ENCODE data around the gene KLF17.
"Not testable (repeated sequence)": the region's sequence is repeated elsewhere in the genome, so short reads cannot be mapped to it uniquely, and the experiment has no call there.

KLF17 gene

DNA sequence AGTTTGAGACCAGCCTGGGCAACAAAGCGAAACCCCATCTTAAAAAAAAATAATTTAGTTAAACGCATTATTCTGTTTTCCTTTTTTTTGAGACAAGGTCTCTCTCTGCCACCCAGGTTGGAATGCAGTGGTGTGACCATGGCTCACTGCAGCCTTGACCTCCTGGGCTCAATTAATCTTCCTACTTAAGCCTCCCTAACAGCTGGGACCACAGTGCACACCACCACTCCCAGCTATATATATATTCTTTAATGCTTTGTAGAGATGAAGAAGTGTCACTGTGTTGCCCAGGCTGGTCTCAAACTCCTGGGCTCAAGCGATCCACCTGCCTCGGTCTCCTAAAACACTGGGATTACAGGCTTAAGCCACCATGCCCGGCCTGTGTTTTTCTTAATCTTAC lies 7.7 kb upstream of the KLF17 start:
- no peak for DNase-seq

DNA sequence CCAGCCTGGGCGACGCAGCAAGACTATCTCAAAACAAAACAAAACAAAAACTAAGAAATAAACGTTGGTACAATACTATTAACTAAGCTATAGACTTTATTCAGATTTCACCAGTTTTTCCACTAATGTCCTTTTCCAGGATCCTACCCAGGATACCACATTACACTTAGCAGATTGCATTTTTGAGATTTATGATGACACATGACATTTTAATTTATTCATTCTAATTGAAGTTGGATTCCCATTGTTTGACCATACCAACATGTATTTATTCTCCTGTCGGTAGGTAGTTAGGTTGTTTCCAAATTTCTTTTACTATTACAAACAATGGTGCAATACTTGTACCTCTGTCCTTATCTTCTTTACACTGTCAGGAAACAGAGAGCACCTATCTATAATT lies 6.8 kb upstream of the KLF17 start:
- DNase-seq: no peak

DNA sequence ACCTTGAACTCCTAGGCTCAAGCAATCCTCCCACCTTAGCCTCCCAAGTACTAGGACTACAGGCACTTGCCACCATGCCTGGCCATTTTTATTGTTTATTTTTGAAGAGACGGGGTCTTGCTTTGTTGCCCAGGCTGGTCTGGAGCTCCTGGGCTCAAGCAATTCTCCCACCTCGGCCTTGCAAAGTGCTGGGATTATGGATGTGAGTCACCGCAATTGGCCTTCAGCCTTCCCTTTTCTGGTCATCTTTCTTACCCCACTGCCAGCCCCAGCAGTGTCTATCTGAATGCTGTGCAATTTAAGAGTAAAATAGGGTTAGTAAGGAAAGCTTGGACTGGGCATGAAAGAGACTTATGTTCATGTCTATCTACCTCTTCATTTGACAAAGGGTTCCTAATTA lies 6.1 kb upstream of the KLF17 start:
- no peak for DNase-seq

DNA sequence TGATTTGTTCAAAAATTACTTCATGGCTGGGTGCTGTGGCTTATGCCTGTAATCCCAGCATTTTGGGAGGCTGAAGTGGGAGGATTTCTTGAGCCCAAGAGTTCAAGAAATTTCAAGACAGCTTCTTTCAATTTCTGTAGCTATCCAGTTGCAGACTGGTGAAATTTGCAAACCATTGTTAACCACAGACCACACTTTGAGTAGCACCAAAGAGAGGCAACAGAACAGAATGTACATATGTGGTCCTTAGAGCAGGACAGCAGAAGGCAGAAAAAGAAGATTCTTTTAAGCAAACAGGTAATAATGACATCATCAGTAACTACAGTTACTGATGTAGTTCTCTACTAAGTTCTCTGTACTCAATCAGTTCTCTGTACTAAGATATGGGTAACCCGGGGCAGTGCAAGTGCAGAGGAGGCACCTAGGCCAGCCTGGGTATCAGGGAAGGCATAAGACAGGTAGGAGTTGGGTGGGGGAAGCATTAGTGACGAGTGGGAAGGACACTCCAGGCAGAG lies 5.5 kb upstream of the KLF17 start:
- DNase-seq: no peak

DNA sequence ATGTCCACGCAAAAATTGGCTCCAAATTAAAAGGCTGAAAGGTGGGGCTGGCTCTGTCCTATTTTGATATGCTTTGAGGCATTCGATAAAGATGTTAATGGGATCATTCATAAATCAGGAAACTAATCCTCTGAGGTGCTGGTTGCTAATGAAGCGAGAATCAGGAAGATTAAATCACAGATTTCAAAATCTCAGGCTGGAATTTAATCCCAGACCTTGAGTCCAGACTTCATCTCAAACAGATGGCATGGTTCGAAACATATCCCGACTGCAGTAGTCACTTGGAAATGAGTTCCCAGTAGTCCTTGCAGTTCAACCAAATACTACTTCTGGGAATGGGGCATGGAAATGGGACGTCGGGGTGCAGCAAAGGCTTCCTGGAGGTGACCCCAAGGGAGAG lies 4.5 kb upstream of the KLF17 start:
- DNase-seq: no peak

DNA sequence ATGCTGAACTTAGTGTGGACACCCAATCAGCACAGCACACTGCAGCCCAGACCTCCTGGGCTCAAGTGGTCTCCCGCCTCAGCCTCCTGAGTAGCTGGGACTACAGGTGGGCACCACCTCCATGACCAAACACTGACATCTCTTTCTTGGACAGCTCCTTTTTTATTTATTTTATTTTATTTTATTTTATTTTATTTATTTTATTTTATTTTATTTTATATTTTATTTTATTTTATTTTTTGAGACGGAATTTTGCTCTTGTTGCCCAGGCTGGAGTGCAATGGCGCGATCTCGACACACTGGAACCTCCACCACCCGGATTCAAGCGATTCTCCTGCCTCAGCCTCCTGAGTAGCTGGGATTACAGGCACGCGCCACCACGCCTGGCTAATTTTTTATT lies 1.3 kb upstream of the KLF17 start:
- DNase-seq: not testable (repeated sequence)

DNA sequence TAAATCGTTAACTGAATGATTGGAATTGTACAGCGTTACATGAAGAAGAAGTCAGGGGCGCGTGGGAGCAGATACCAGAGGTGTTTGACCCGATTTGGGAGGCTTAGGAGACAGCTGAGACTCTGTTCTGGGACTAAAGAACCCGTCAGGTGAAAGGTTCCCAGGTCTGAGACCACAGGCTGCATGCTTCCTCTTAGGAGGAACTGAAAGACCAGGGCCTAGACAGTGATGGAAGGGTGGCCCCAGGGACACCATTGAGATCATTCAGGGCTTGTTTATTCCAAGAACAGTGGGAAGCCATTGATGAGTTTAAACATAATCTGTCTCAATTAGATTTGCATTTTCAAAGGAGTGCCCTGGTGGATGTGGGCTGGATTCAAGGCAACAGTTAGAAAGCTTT lies 904 bp downstream of the KLF17 start:
- no peak for DNase-seq

DNA sequence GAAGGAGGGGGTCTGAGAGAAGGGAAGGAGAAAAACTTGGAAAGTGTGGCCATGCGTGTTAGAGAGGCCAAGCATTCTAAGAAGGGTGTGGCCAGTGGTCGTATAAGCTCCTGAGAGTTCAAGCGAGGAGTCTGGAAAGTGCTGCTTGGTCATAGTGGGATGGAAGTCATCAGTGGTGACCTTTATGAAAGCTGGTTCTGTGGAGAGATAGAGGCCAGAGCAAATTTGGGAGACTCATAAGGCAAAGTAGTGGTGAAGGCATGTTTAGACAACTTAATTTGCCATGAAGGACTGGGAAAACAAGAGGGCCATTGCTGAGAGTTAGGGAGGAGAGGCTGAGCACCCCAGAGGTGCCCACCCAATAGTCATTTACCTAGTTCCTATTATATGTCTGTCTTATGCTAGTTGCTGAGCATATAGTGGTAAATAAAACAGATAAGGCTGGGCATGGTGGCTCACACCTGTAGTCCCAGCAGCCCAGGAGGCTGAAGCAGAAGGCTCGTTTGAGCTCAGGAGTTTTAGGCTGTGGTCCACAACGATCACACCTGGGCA lies 1.9 kb downstream of the KLF17 start:
- no peak for DNase-seq

DNA sequence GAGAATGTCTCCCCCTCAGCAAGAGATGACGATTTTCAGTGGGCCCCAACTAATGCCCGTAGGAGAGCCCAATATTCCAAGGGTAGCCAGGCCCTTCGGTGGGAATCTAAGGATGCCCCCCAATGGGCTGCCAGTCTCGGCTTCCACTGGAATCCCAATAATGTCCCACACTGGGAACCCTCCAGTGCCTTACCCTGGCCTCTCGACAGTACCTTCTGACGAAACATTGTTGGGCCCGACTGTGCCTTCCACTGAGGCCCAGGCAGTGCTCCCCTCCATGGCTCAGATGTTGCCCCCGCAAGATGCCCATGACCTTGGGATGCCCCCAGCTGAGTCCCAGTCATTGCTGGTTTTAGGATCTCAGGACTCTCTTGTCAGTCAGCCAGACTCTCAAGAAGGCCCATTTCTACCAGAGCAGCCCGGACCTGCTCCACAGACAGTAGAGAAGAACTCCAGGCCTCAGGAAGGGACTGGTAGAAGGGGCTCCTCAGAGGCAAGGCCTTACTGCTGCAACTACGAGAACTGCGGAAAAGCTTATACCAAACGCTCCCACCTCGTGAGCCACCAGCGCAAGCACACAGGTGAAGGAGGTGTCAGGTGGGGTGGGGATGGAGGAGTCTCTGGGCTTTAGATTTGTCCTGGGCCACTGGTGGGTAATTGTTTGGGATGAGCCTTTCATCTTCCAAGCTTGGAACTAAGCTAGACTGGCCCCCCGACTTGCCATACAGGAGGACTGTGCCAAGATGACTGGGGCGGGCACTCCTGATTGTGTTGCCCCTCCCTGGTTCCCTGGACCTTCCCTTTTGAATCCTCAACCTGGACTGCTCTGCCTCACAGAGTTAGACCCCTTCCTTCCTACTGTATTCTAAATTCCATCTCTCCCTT lies 11.2 kb downstream of the KLF17 start:
- DNase-seq: no peak

DNA sequence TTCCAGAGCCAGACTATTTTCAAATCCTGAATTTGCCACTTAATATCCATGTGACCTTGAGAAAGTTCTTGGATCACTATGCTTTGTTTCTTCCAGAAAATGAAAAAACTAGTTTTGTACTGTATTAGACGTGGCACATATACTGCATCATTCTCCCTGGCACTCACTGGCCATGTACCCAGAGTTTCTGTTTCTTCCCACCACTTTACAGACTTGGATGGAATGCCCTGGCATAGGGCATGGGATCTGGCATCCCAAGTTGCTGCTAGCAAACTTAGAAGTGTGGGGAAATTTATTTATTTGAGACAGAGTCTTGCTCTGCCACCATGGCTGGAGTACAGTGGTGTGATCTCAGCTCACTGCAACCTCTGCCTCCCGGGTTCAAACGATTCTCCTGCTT lies 12.8 kb downstream of the KLF17 start:
- DNase-seq: no peak

DNA sequence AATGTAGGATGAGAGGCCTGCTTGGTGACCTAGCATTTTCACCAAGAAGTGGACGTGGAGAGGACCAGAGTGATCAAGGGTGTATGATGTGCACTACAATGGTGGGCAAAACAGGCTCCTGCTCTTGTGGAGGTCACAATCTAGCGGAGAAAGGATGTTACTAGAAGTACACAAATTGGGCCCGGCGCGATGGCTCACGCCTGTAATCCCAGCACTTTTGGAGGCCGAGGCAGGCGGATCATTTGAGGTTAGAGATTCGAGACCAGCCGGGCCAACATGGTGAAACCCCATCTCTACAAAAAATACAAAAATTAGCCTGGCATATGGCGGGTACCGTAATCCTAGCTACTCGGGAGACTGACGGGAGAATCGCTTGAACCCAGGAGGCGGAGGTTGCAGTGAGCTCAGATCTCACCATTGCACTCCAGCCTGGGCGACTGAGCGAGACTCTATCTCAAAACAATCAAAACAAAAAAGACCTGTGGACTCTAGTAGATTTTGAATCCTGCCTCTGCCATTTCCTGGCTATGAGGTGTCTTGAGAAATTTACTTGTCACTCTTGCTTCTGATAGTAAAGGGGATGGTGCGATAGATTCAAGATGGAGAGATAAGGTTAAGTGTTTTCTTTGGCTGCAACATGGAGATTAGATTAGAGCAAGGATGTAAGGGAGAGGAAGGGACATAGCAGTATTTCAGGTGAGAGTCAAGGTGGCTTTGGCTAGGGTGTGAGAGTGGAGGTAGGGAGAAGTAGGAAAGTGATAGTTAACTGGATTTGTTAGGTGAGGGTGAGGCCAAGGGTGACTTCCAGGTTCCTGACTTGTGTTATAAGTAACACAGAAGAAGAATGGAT lies 15.7 kb downstream of the KLF17 start:
- DNase-seq: no peak

DNA sequence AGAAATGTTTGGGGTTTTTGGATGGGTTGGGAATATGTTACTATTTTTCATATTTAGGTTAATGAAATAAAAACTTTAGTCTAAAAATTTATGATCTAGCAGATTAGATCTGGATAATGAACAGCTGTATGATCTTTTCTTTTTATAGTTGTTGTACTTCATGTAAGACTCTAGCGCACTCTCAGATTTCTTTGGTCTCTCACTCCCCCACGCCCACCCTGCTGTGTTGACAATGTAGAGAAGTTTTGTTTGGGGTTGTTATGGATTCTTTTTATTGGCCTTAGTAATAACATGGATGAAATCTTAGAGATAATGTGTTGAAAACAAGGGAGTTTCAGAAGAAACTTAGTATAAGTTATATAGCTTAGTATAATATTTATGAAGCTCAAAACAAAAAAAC lies 17.3 kb downstream of the KLF17 start:
- no peak for DNase-seq

DNA sequence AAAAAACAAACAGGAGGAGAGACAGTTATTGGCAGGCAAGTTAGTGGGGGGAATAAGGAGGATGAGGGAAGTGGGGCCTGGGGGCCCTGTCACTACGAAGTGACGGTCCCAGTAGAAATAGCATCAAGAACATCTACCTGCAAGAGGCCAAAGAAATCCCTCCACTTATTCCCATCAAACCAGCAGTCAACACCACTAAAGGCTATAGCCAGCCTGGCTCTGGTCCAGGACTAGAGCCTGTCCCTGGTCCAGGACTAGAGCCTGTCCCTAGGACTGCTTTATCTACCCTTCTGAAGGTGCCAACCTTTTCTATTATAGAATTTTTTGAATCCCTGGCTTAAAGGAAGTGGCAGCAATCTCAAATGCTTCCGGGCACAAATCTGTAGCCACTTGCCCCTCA lies 19.6 kb downstream of the KLF17 start:
- no peak for DNase-seq

DNA sequence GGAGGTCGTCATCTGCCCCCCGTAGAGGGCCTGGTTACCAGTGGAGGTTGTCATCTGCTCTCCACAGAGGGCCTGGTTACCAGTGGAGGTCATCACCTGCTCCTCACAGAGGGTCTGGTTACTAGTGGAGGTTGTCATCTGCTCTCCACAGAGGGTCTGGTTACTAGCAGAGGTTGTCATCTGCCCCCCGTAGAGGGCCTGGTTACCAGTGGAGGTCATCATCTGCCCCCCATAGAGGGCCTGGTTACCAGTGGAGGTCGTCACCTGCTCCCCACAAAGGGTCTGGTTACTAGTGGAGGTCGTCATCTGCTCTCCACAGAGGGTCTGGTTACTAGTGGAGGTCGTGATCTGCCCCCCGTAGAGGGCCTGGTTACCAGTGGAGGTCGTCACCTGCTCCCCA lies 20.9 kb downstream of the KLF17 start:
- DNase-seq: not testable (repeated sequence)

DNA sequence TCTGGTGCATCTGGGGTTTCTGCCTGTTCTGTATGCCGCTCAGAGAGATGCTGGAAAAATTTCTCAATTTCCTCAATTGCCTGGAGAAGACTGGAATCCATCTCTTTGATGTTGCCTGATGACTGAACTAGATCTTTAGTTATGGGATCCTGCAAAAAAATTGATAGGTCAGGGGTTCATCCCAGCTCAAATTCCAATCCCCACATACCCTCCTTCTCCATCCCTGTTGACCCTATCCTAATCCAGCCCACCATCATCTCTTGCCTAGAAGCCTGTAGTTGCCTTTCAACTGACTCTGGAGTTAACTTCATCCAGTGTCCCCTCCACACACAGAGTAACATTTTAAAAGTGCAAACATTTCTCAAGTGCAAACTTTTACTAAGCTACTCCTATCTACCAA lies 22.9 kb downstream of the KLF17 start, which contains the start of gene KLF18:
TSS of gene KLF18 (minus strand) at position 101 of the 400 bp plus-strand sequence. CDS start at position 101, 0 bp downstream.
- DNase-seq: no peak

DNA sequence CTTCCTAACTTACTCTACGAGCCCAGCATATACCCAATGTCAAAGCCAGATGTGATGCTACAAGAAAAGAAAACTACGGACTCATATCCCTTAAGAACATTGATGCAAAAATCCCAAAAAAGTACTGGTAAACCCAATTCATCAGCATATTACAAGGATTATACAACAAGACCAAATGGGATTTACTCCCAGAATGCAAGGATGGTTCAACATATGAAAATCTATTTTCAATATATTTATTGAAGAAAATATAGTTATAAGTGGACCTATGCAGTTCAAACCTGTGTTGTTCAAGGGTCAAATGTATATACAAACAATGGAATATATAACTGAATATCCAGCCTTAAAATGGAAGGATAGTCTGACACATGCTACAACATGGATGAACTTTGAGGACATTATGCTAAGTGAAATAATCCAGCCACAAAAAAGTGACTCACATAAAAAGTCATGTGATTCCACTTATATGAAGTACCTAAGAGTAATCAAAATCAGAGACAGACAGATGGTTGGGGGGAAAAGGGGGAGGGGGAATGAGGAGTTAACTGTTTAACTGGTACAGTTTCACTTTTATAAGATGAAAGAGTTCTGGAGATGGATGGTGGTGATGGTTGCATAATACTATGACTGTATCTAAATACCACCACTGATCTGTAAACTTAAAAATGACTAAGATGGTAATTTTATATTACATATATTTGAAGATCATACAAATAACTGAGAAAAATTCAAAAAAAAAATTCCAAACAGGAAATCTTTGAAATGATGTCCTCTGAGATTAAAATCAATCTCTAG lies 26.5 kb downstream of the KLF17 start:
- no peak for DNase-seq

DNA sequence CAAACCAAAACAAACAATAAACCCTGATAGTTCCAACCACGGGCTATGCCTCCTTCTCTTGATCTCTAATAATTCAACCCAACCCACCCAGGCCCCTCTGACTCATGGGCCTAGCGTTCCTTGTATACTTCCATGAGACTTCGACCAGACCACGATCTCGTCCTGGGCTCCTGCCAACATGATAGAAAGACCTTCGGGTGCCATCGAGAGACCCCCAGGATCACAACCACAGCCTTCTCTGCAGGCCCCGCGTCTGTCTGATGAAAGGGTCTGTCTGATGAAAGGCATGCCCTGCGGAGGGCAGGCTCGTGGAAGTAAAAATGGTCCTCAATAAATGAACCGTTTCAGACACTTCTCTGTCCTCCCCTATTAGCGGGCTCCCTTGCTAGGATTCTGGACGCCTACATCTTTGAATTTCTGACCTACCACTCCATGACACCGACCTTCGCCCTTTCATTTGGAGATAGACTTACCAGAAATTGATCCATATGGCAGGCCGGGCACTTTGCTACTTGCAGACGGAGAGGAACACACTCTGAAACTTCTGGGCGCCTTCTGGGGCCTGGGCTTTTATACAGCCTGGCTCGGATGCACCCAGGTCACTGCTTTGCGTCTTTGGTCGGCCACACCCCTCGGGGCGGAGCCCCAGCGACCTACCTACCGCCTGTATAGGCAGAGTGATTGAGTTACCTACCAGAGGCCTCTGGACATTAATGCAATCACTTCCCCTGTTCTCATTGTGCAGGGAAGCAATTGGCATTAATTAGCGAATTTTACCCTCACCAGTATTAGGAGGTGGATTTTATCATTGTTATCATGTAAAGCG lies 28.1 kb downstream of the KLF17 start:
- no peak for DNase-seq

DNA sequence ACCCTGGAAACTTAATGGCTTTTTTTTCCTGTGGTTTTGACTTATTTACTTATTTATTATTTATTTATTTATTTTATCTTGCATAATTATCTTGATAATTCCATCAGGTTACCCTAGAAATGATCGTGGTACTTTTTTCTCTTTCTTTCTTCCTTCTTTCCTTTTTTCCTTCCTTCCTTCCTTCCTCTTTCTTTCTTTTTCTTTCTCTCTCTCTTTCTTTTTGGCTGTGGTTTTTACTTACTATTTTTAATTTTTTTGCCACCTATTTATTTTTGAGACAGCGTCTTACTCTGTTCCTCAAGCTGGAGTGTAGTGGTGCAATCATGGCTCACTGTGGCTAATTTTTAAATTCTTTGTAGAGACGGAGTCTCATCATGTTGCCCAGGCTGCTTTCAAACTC lies 29.0 kb downstream of the KLF17 start:
- DNase-seq: no peak

DNA sequence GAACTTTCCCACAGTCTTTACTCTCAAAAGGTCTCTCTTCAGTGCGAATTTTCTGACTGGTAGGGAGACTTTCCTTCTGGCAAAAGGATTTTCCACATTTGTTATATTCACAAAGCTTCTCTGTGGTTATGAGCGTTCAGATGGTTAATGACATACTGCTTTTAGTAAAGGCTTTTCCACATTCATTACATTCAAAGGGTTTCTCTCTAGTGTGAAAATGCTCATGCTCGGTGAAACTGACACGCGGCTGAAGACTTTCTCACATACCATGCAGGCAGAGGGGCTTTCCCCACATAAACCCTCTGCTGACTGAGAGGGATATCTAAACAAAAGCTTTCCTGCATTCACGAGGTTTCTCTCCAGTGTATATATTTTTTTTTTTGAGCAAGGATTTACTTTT lies 32.7 kb downstream of the KLF17 start:
- DNase-seq: no peak

DNA sequence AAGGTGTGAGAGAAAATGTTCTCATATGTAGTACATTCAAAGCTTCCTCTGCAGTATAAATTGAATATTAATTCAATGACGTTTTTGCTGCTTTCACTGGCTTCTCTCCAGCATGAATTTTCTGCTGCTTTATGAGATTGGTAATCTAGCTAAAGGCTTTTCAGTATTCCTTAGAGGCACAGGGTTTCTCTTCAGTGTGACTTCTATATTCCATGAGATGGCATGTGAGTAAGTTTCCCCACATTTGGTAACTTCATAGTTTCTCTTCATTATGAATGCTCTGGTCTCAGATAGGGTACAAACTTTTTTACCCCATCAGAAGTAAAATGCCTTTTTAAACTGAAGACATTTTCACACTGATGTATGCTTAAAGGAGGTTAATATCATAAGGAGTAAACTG lies 33.2 kb downstream of the KLF17 start:
- no peak for DNase-seq

DNA sequence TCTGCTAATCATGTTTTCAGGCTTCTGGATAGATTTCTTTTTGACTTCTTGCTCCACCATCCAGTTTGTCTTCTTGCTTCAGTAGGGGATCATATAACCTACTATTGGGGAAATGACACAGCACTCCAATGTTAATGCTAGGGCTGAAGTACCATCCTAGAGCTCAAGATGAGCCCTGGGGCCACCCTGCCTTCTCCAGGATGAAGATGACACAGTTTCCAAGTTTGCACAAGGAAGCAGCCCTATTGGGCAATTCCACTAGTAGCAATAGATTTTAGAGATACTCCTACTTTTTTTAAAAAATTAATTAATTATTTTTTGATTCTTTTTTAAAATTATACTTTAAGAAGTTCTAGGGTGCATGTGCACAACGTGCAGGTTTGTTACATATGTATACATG lies 34.1 kb downstream of the KLF17 start:
- DNase-seq: no peak

DNA sequence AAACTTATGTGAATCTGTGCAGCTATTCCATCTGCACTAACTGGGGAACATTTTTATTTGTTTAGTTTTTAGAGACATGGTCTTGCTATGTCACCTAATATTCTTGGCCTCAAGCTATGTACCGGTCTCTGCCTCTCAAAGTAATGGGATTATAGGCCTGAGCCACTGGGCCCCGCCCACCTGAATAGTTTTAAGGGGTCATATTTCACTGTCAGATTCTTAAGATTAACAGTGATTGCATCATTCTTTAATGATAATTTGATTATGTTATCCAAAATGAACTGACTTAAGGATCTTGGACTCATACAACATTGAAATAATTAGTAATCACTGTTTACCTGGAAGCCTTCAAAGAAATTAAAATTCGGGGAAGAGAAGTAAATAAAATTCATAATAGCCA lies 35.4 kb downstream of the KLF17 start:
- DNase-seq: no peak
